ENCODE results near the gene CCNJL. TPM values are rescaled to one million over a fixed set of nuclear protein-coding genes. Genes with fewer than 3 reads are reported as not detected.

Gene CCNJL
- total and polyA plus RNA-seq, 2 experiments from 2014 or later, result 28.4 to 29.2 TPM

- no peak overlapping the region for H3K4me3 Mint-ChIP-seq
- no peak for DNase-seq (ENCODE audit: low spot score)
- no peaks in the 10 kb centered on the region for H4K20me1 ChIP-seq (replicated peaks; ENCODE audit: insufficient read depth)
- no peaks in the 10 kb centered on the region for H3K79me2 ChIP-seq (replicated peaks; ENCODE audit: insufficient read depth)
- TF ChIP-seq CTCF (conservative IDR thresholded peaks at IDR 0.05; ENCODE audit: low read depth in 2 of 2) (no peak), ETS1 (IDR thresholded peaks at IDR 0.05) (no peak), CREB1 (CRISPR knock-in tag; IDR thresholded peaks at IDR 0.05; ENCODE audit: low read depth) (no peak), JUNB (IDR thresholded peaks at IDR 0.05; ENCODE audit: unreplicated experiment) (no peak), ZNF114 (CRISPR knock-in tag; IDR thresholded peaks at IDR 0.05) (no peak), EZH2phosphoT487 (IDR thresholded peaks at IDR 0.05; ENCODE audit: unreplicated experiment) (no peak), STAT1 (IDR thresholded peaks at IDR 0.05; ENCODE audit: unreplicated experiment) (no peak), POLR2AphosphoS5 (IDR thresholded peaks at IDR 0.05; ENCODE audit: low read depth) (no peak), EZH2 (IDR thresholded peaks at IDR 0.05; ENCODE audit: low read depth, unreplicated experiment) (no peak), ZNF462 (CRISPR knock-in tag; IDR thresholded peaks at IDR 0.05) (no peak), ZNF331 (CRISPR knock-in tag; IDR thresholded peaks at IDR 0.05; ENCODE audit: low read depth) (no peak), NANOG (IDR thresholded peaks at IDR 0.05; ENCODE audit: borderline replicate concordance) (no peak), REST (IDR thresholded peaks at IDR 0.05; ENCODE audit: unreplicated experiment) (no peak)
- peaks cover 10% of the 10 kb centered on the region for H3K4me1 ChIP-seq (ENCODE audit: insufficient read depth)
- H3K27me3 ChIP-seq (ENCODE audit: insufficient read depth), result no peaks in the 10 kb centered on the region
- H3K4me3 ChIP-seq, result no peak overlapping the region
- no peaks in the 10 kb centered on the region for H3F3A ChIP-seq (replicated peaks; ENCODE audit: low read depth)
- no peaks in the 10 kb centered on the region for H3K9me2 ChIP-seq (ENCODE audit: insufficient read depth)
- H3K4me1 Mint-ChIP-seq, result peaks cover 8% of the 10 kb centered on the region
- peaks cover 19% of the 10 kb centered on the region for H3K9me3 Mint-ChIP-seq
- H3K36me3 Mint-ChIP-seq (ENCODE audit: low read depth), result peaks cover 9% of the 10 kb centered on the region
- no peak overlapping the region for H3K27ac ChIP-seq (ENCODE audit: low read depth)
- no peak for ATAC-seq
- no peak overlapping the region for H3K27ac Mint-ChIP-seq
- no peak overlapping the region for H3K4me2 ChIP-seq
- peaks cover 22% of the 10 kb centered on the region for H3K27me3 Mint-ChIP-seq (ENCODE audit: insufficient read depth, low read depth, poor library complexity)
- H2AFZ ChIP-seq, result no peak overlapping the region
- H3K36me3 ChIP-seq (ENCODE audit: insufficient read depth), result no peaks in the 10 kb centered on the region
Observed at GRCh38 chr5:160230686-160231527, 81.5 kb downstream of the CCNJL start.
